T-helper 9 cell (primary cell): Measurements from ENCODE around the gene TPD52L2.
"Not testable (repeated sequence)": the region's sequence is repeated elsewhere in the genome, so short reads cannot be mapped to it uniquely, and the experiment has no call there.

Experiments
- DNase-seq: peaks from one replicate; pipeline ENCODE4 v3.0.0-alpha.2; 2020

Gene TPD52L2

GRCh38 chr20:63836458-63837344 lies 28.4 kb upstream of the TPD52L2 start:
- DNase-seq, result no peak

- no peak for DNase-seq
Observed at GRCh38 chr20:63837479-63837878, 27.6 kb upstream of the TPD52L2 start.

GRCh38 chr20:63839620-63840019 lies 25.4 kb upstream of the TPD52L2 start:
- no peak for DNase-seq

GRCh38 chr20:63840405-63840828 lies 24.7 kb upstream of the TPD52L2 start:
- DNase-seq, result no peak

- DNase-seq, result no peak
Observed at GRCh38 chr20:63842258-63842657, 22.8 kb upstream of the TPD52L2 start.

- no peak for DNase-seq
Observed at GRCh38 chr20:63843222-63843621, 21.8 kb upstream of the TPD52L2 start.

- DNase-seq, result no peak
Observed at GRCh38 chr20:63843778-63844177, 21.3 kb upstream of the TPD52L2 start.

- no peak for DNase-seq
Observed at GRCh38 chr20:63844511-63844991, 20.5 kb upstream of the TPD52L2 start.

- DNase-seq, result no peak
Observed at GRCh38 chr20:63846128-63846771, 18.8 kb upstream of the TPD52L2 start.

- no peak for DNase-seq
Observed at GRCh38 chr20:63846888-63847236, 18.2 kb upstream of the TPD52L2 start.

- no peak for DNase-seq
Observed at GRCh38 chr20:63847237-63848002, 17.6 kb upstream of the TPD52L2 start.

GRCh38 chr20:63848003-63848911 lies 16.8 kb upstream of the TPD52L2 start:
- no peak for DNase-seq

GRCh38 chr20:63850689-63851547 lies 14.2 kb upstream of the TPD52L2 start:
- DNase-seq, result no peak

GRCh38 chr20:63851548-63851943 lies 13.5 kb upstream of the TPD52L2 start:
- DNase-seq, result not testable (repeated sequence)

- not testable (repeated sequence) for DNase-seq
Observed at GRCh38 chr20:63853733-63854068, 11.4 kb upstream of the TPD52L2 start.

- no peak for DNase-seq
Observed at GRCh38 chr20:63854069-63854765, 10.9 kb upstream of the TPD52L2 start.

- no peak for DNase-seq
Observed at GRCh38 chr20:63854766-63855362, 10.2 kb upstream of the TPD52L2 start.

GRCh38 chr20:63855363-63856097 lies 9.5 kb upstream of the TPD52L2 start:
- DNase-seq, result no peak

GRCh38 chr20:63856098-63856511 lies 9.0 kb upstream of the TPD52L2 start:
- no peak for DNase-seq
